ENCODE results near the gene SPA17.
A peak's percentile ranks its signal among the peaks of the same experiment; 100 is the strongest.

SPA17 gene

DNA sequence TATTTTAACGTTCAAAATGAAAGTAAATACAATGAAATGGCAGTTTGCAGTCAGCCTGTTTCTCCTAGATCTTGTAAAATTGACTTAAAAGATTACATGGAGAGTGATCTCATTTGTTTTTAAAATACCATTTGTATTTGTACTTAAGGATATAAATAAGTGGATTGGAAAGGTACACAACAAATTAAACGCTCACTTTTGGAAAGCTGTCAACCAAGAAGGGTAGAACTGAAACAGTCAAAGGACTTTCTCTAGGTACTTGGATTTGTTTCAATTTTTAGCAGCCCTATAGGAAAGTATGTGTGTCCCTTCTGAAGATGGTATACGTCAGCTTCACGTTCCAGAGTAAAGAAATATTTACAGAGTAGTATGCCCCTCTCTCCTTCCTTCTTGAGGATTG is 43.7 kb upstream of the SPA17 start:
- no peak for TF ChIP-seq EZH2phosphoT487 (IDR thresholded peaks at IDR 0.05; ENCODE audit: borderline replicate concordance)
- TF ChIP-seq, protein P1, sequence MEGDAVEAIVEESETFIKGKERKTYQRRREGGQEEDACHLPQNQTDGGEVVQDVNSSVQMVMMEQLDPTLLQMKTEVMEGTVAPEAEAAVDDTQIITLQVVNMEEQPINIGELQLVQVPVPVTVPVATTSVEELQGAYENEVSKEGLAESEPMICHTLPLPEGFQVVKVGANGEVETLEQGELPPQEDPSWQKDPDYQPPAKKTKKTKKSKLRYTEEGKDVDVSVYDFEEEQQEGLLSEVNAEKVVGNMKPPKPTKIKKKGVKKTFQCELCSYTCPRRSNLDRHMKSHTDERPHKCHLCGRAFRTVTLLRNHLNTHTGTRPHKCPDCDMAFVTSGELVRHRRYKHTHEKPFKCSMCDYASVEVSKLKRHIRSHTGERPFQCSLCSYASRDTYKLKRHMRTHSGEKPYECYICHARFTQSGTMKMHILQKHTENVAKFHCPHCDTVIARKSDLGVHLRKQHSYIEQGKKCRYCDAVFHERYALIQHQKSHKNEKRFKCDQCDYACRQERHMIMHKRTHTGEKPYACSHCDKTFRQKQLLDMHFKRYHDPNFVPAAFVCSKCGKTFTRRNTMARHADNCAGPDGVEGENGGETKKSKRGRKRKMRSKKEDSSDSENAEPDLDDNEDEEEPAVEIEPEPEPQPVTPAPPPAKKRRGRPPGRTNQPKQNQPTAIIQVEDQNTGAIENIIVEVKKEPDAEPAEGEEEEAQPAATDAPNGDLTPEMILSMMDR (conservative IDR thresholded peaks at IDR 0.05; ENCODE audit: low read length) = no peak
- Histone ChIP-seq H3K4me3 (ENCODE audit: low read length, poor library complexity, severe bottlenecking) (no peak overlapping the region), H3K4me1 (ENCODE audit: insufficient read depth, low read length, poor library complexity, severe bottlenecking) (peaks cover 31% of the 10 kb centered on the region), H3K79me2 (ENCODE audit: insufficient read depth, low read length) (peaks cover 28% of the 10 kb centered on the region), H3K9ac (ENCODE audit: low read depth, low read length, poor library complexity, severe bottlenecking) (no peak overlapping the region), H3F3A (ENCODE audit: low read depth) (no peaks in the 10 kb centered on the region), H4K20me1 (ENCODE audit: insufficient read depth, low read length, poor library complexity, severe bottlenecking) (peaks cover 2% of the 10 kb centered on the region), H3K9me3 (ENCODE audit: insufficient read depth, low read depth, low read length) (no peaks in the 10 kb centered on the region), H3K27me3 (ENCODE audit: insufficient read depth, low read length, poor library complexity, severe bottlenecking) (no peaks in the 10 kb centered on the region), H2AFZ (ENCODE audit: low read length) (no peak overlapping the region), H3K4me2 (ENCODE audit: low read depth, low read length, poor library complexity, severe bottlenecking) (no peak overlapping the region), H3K36me3 (ENCODE audit: insufficient read depth, low read length) (peaks cover 71% of the 10 kb centered on the region), H3K9me2 (replicated peaks; ENCODE audit: low read depth, low read length) (no peaks in the 10 kb centered on the region)

DNA sequence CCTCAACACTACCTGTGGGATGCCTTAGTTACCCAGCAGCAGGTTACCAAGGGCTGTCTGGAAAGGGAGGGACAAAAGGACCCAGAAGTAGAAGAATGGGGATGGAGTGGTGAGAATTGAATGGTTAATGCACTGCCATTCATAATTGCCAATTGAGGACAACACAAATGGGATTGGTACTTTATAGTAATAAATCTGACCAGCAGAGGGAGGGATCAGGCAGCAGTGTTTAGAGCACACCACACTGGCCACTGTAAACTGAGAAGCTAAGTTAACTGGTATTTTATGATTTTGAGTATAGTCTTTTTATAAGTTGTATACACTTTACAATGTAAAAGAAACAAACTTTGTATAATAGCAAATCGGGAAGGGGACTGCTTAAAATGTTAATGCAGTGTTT is 40.3 kb upstream of the SPA17 start:
- H3K36me3 ChIP-seq (ENCODE audit: insufficient read depth, low read length) = peaks cover 80% of the 10 kb centered on the region
- no peak overlapping the region for H2AFZ ChIP-seq (ENCODE audit: low read length)
- no peak overlapping the region for H3K4me2 ChIP-seq (ENCODE audit: low read depth, low read length, poor library complexity, severe bottlenecking)
- no peak overlapping the region for H3K4me3 ChIP-seq (ENCODE audit: low read length, poor library complexity, severe bottlenecking)
- no peaks in the 10 kb centered on the region for H3K9me2 ChIP-seq (replicated peaks; ENCODE audit: low read depth, low read length)
- H4K20me1 ChIP-seq (ENCODE audit: insufficient read depth, low read length, poor library complexity, severe bottlenecking) = peaks cover 2% of the 10 kb centered on the region
- H3K79me2 ChIP-seq (ENCODE audit: insufficient read depth, low read length) = no peaks in the 10 kb centered on the region; the same call in 1 of the 2 replicates
- TF ChIP-seq, protein P1 (conservative IDR thresholded peaks at IDR 0.05; ENCODE audit: low read length) = peak; percentile 54
- no peak for TF ChIP-seq EZH2phosphoT487 (IDR thresholded peaks at IDR 0.05; ENCODE audit: borderline replicate concordance)
- H3K27me3 ChIP-seq (ENCODE audit: insufficient read depth, low read length, poor library complexity, severe bottlenecking) = no peaks in the 10 kb centered on the region
- H3F3A ChIP-seq (ENCODE audit: low read depth) = no peaks in the 10 kb centered on the region
- H3K9ac ChIP-seq (ENCODE audit: low read depth, low read length, poor library complexity, severe bottlenecking) = no peak overlapping the region
- no peaks in the 10 kb centered on the region for H3K9me3 ChIP-seq (ENCODE audit: insufficient read depth, low read depth, low read length)
- H3K4me1 ChIP-seq (ENCODE audit: insufficient read depth, low read length, poor library complexity, severe bottlenecking) = peaks cover 4% of the 10 kb centered on the region

DNA sequence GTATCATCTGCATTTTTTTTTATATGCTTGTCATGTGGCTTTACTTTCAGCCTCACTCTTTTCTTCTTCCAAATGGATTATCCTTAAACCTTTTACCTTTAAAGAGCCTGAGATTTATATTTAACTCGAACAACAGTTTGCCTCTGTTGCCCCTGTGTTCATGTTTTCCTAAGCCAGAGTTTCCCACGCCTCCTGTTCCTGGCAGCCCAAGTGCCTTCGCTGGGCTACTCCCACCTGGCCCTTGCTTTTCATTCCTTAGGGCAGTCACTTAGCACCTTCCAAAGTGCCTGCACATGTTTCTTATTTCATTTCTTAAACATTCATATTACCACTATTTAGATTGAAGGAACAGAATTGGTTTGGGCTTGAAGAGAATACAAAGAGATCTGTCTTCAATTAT is 37.8 kb upstream of the SPA17 start:
- Histone ChIP-seq H3K9me3 (ENCODE audit: insufficient read depth, low read depth, low read length) (no peaks in the 10 kb centered on the region), H3K36me3 (ENCODE audit: insufficient read depth, low read length) (peaks cover 61% of the 10 kb centered on the region), H3K9me2 (replicated peaks; ENCODE audit: low read depth, low read length) (no peaks in the 10 kb centered on the region), H3K27me3 (ENCODE audit: insufficient read depth, low read length, poor library complexity, severe bottlenecking) (no peaks in the 10 kb centered on the region), H3K4me1 (ENCODE audit: insufficient read depth, low read length, poor library complexity, severe bottlenecking) (no peaks in the 10 kb centered on the region), H3K4me3 (ENCODE audit: low read length, poor library complexity, severe bottlenecking) (no peak overlapping the region), H3K9ac (ENCODE audit: low read depth, low read length, poor library complexity, severe bottlenecking) (no peak overlapping the region), H4K20me1 (ENCODE audit: insufficient read depth, low read length, poor library complexity, severe bottlenecking) (peaks cover 2% of the 10 kb centered on the region), H3F3A (ENCODE audit: low read depth) (no peaks in the 10 kb centered on the region), H2AFZ (ENCODE audit: low read length) (no peak overlapping the region), H3K4me2 (ENCODE audit: low read depth, low read length, poor library complexity, severe bottlenecking) (no peak overlapping the region), H3K79me2 (ENCODE audit: insufficient read depth, low read length) (no peaks in the 10 kb centered on the region)
- TF ChIP-seq, protein P1 (conservative IDR thresholded peaks at IDR 0.05; ENCODE audit: low read length) = no peak
- TF ChIP-seq EZH2phosphoT487 (IDR thresholded peaks at IDR 0.05; ENCODE audit: borderline replicate concordance) = no peak

All from Loucy (cell line).